HepG2 (cell line): ENCODE data around the gene KCTD5. TPM values are rescaled to one million over a fixed set of nuclear protein-coding genes. Genes with fewer than 3 reads are reported as not detected.

ENCODE experiments used
- CENPX ChIP-seq: sonication (generic); formaldehyde crosslinking; IDR thresholded peaks from 2 replicates; pipeline ENCODE4 v1.9.0; 2021; ENCODE audit warnings: mild to moderate bottlenecking, missing genetic modification reagents, moderate library complexity
- CHCHD3 ChIP-seq: sonication (generic); formaldehyde crosslinking; IDR thresholded peaks from 2 replicates; pipeline ENCODE4 v1.8.0; 2022; ENCODE audit warnings: mild to moderate bottlenecking, missing genetic modification reagents, moderate library complexity
- ELF4 ChIP-seq: sonication (generic); formaldehyde crosslinking; IDR thresholded peaks from 2 replicates; pipeline ENCODE4 v1.5.0; 2020; ENCODE audit warnings: missing genetic modification reagents, mild to moderate bottlenecking, moderate library complexity, borderline replicate concordance
- HMG20A ChIP-seq: IDR thresholded peaks from 2 replicates; pipeline ENCODE4 v1.6.1; 2016; ENCODE audit warnings: borderline replicate concordance
- IRF2 ChIP-seq: IDR thresholded peaks from 2 replicates; pipeline ENCODE4 v1.6.1; 2018; ENCODE audit warnings: missing genetic modification reagents, missing compliant biosample characterization
- MLX ChIP-seq: IDR thresholded peaks from 2 replicates; pipeline ENCODE4 v1.6.1; 2016
- MLXIP ChIP-seq: sonication (generic); formaldehyde crosslinking; IDR thresholded peaks from 2 replicates; pipeline ENCODE4 v1.9.0; 2021; ENCODE audit warnings: missing genetic modification reagents, borderline replicate concordance
- POLR2A ChIP-seq, 2 experiments: IDR thresholded peaks; 2 replicates each; pipeline ENCODE4 v1.6.1; 2011; ENCODE audit warnings: low read depth in 2 of 2, low read length in 2 of 2, mild to moderate bottlenecking in 1 of 2, moderate library complexity in 1 of 2; ENCODE audit not compliant: insufficient read depth in 1 of 2
- SALL1 ChIP-seq: sonication (generic); formaldehyde crosslinking; IDR thresholded peaks from 2 replicates; pipeline ENCODE4 v1.8.0; 2022; ENCODE audit warnings: mild to moderate bottlenecking, missing genetic modification reagents
- SP5 ChIP-seq: IDR thresholded peaks from 2 replicates; pipeline ENCODE4 v1.6.1; 2016; ENCODE audit warnings: low read depth, borderline replicate concordance
- YEATS4 ChIP-seq: sonication (generic); formaldehyde crosslinking; IDR thresholded peaks from 2 replicates; pipeline ENCODE4 v1.4.0; 2020; ENCODE audit warnings: missing genetic modification reagents, borderline replicate concordance
- ZFP90 ChIP-seq: sonication (generic); formaldehyde crosslinking; IDR thresholded peaks from 2 replicates; pipeline ENCODE4 v1.8.0; 2022; ENCODE audit warnings: missing genetic modification reagents, mild to moderate bottlenecking, inconsistent platforms, borderline replicate concordance
- ZNF260 ChIP-seq: sonication (generic); formaldehyde crosslinking; IDR thresholded peaks from 2 replicates; pipeline ENCODE4 v1.4.0; 2020; ENCODE audit warnings: missing genetic modification reagents, low read depth, mild to moderate bottlenecking, borderline replicate concordance
- ZNF274 ChIP-seq: sonication (generic); formaldehyde crosslinking; IDR thresholded peaks from 2 replicates; pipeline ENCODE4 v1.5.1; 2020; ENCODE audit warnings: mild to moderate bottlenecking, missing genetic modification reagents
- ZNF446 ChIP-seq: sonication (generic); formaldehyde crosslinking; IDR thresholded peaks from 2 replicates; pipeline ENCODE4 v1.5.0; 2020; ENCODE audit warnings: mild to moderate bottlenecking, missing genetic modification reagents
- ZNF468 ChIP-seq: sonication (generic); formaldehyde crosslinking; IDR thresholded peaks from 2 replicates; pipeline ENCODE4 v1.8.0; 2022; ENCODE audit warnings: mild to moderate bottlenecking, moderate library complexity, missing genetic modification reagents
- ZNF546 ChIP-seq: sonication (generic); formaldehyde crosslinking; conservative IDR thresholded peaks from 2 replicates; pipeline ENCODE4 v1.8.1; 2023; ENCODE audit warnings: mild to moderate bottlenecking, missing genetic modification reagents
- ZNF567 ChIP-seq: sonication (generic); formaldehyde crosslinking; IDR thresholded peaks from 2 replicates; pipeline ENCODE4 v1.8.1; 2023; ENCODE audit warnings: mild to moderate bottlenecking, missing genetic modification reagents, borderline replicate concordance
- ZNF616 ChIP-seq: sonication (generic); formaldehyde crosslinking; IDR thresholded peaks from 2 replicates; pipeline ENCODE4 v1.5.0; 2020; ENCODE audit warnings: low read depth, mild to moderate bottlenecking, missing genetic modification reagents
- ZNF7 ChIP-seq: IDR thresholded peaks from 2 replicates; pipeline ENCODE4 v1.6.1; 2016; ENCODE audit warnings: missing biosample characterization, missing genetic modification reagents
- ZNF772 ChIP-seq: sonication (generic); formaldehyde crosslinking; IDR thresholded peaks from 2 replicates; pipeline ENCODE4 v1.5.0; 2020; ENCODE audit warnings: mild to moderate bottlenecking, missing genetic modification reagents
- ZNF782 ChIP-seq: sonication (generic); formaldehyde crosslinking; IDR thresholded peaks from 2 replicates; pipeline ENCODE4 v1.4.0; 2020; ENCODE audit warnings: missing genetic modification reagents, mild to moderate bottlenecking, borderline replicate concordance
- ZZZ3 ChIP-seq: sonication (generic); formaldehyde crosslinking; IDR thresholded peaks from 2 replicates; pipeline ENCODE4 v1.4.0; 2020; ENCODE audit warnings: missing genetic modification reagents, mild to moderate bottlenecking, borderline replicate concordance
- polyA plus RNA-seq, 8 experiments: library from polyadenylated mRNA; depleted of rRNA in 3 of 8; stranded (reverse) in 7 of 8; unstranded in 1 of 8; fragments of >200 nt; fragmentation: Illumina TruSeq in 4 of 8; extraction: Trizol in 4 of 8; gene quantifications; 2 replicates each; pipeline versions ENCODE4 v1.2.1 to v1.2.3, GENCODE V29; 2011 to 2016; ENCODE audit warnings: low read depth in 4 of 8, missing spikeins in 1 of 8, mixed read lengths in 1 of 8; ENCODE audit not compliant: insufficient read depth in 1 of 8
- total RNA-seq, 5 experiments: library from RNA; depleted of rRNA; stranded (reverse); fragments of >200 nt; fragmentation: Illumina TruSeq; extraction: Trizol; gene quantifications; 2 replicates each; pipeline ENCODE4 v1.2.3, GENCODE V29; 2016; ENCODE audit warnings: low read depth in 1 of 5
- TF ChIP-seq, protein P1 (sequence below): sonication (generic); formaldehyde crosslinking; IDR thresholded peaks from 2 replicates; pipeline ENCODE4 v1.8.0; 2022; ENCODE audit warnings: missing genetic modification reagents, low read depth, mild to moderate bottlenecking, borderline replicate concordance
- TF ChIP-seq, protein P2 (sequence below): sonication (generic); formaldehyde crosslinking; IDR thresholded peaks from 2 replicates; pipeline ENCODE4 v1.5.1; 2020; ENCODE audit warnings: mild to moderate bottlenecking, moderate library complexity, missing genetic modification reagents

The KCTD5 gene
- total and polyA plus RNA-seq, 2 of the 13 experiments (the other 11 are each of a cell fraction or from before 2014, with no cell fraction given) = 25.4 to 29.8 TPM

GRCh38 chr16:2682209-2683021 is at the start of gene KCTD5 (continued):
- TF ChIP-seq ZNF782 (CRISPR knock-in tag) (peak; percentile 95; the same call in 1 of the 2 replicates), MLX (CRISPR knock-in tag) (peak; percentile 68; the same call in 1 of the 2 replicates), ZFP90 (CRISPR knock-in tag) (peak; percentile 72), ZZZ3 (peak; percentile 97; the same call in 1 of the 2 replicates), ZNF567 (peak; percentile 83; the same call in 1 of the 2 replicates), HMG20A (0 out of 2 replicates have a peak, but pooled peaks have one; percentile 10), SALL1 (CRISPR knock-in tag) (peak; percentile 79), ZNF616 (CRISPR knock-in tag) (peak; percentile 72), ZNF446 (no peak; the same call in 1 of the 2 replicates), ZNF274 (CRISPR knock-in tag) (peak; percentile 88), ZNF468 (no peak), SP5 (CRISPR knock-in tag) (peak; percentile 100), POLR2A (IDR thresholded peaks at IDR 0.05; ENCODE audit: insufficient read depth in 1 of 2, low read depth in 2 of 2, low read length in 2 of 2) (peak; percentile 87 to 97), ZNF546 (no peak), CENPX (CRISPR knock-in tag) (no peak), ZNF772 (CRISPR knock-in tag) (peak; percentile 96), MLXIP (CRISPR knock-in tag) (peak; percentile 64; the same call in 1 of the 2 replicates), CHCHD3 (CRISPR knock-in tag) (no peak), IRF2 (CRISPR knock-in tag) (peak; percentile 97), YEATS4 (CRISPR knock-in tag) (peak; percentile 98), ELF4 (CRISPR knock-in tag) (peak; percentile 91), ZNF7 (CRISPR knock-in tag) (no peak), ZNF260 (no peak)
- TF ChIP-seq, protein P1, sequence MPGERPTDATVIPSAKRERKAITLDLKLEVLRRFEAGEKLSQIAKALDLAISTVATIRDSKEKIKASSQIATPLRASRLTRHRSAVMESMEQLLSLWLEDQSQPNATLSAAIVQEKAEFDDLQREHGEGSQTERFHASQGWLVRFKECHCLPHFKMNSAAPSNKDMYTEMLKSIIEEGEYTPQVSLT = no peak
- TF ChIP-seq, protein P2, sequence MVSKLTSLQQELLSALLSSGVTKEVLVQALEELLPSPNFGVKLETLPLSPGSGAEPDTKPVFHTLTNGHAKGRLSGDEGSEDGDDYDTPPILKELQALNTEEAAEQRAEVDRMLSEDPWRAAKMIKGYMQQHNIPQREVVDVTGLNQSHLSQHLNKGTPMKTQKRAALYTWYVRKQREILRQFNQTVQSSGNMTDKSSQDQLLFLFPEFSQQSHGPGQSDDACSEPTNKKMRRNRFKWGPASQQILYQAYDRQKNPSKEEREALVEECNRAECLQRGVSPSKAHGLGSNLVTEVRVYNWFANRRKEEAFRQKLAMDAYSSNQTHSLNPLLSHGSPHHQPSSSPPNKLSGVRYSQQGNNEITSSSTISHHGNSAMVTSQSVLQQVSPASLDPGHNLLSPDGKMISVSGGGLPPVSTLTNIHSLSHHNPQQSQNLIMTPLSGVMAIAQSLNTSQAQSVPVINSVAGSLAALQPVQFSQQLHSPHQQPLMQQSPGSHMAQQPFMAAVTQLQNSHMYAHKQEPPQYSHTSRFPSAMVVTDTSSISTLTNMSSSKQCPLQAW (CRISPR knock-in tag) = peak; percentile 91
